HCT116 (cell line): ENCODE measurements around the gene CHST14.

Source experiments
- ELF1 ChIP-seq: IDR thresholded peaks from 2 replicates; pipeline ENCODE4 v1.6.1; 2012; ENCODE audit warnings: low read depth, borderline replicate concordance
- EZH2 ChIP-seq: fragments of 200-600 bp; sonication (generic); IDR thresholded peaks from 2 replicates; pipeline ENCODE4 v1.6.1; 2017; ENCODE audit warnings: antibody characterized with exemption, mixed run types
- JUND ChIP-seq: IDR thresholded peaks from 2 replicates; pipeline ENCODE4 v1.6.1; 2012
- POLR2A ChIP-seq: IDR thresholded peaks from 2 replicates; pipeline ENCODE4 v1.7.0; 2011; ENCODE audit warnings: borderline replicate concordance; ENCODE audit not compliant: insufficient read depth, insufficient read length; ENCODE audit errors: extremely low read depth
- POLR2AphosphoS5 ChIP-seq: IDR thresholded peaks from 2 replicates; pipeline ENCODE4 v1.6.1; 2011; ENCODE audit warnings: mild to moderate bottlenecking, low read depth, low read length, moderate library complexity
- RAD21 ChIP-seq: IDR thresholded peaks from 2 replicates; pipeline ENCODE4 v1.6.1; 2012; ENCODE audit warnings: low read depth, mild to moderate bottlenecking
- SIN3A ChIP-seq: IDR thresholded peaks from 2 replicates; pipeline ENCODE4 v1.6.1; 2012; ENCODE audit warnings: low read depth
- ZFX ChIP-seq: fragments of 450-650 bp; IDR thresholded peaks from 2 replicates; pipeline ENCODE4 v1.6.1; 2017
- TF ChIP-seq, protein P1 (sequence below): IDR thresholded peaks from 2 replicates; pipeline ENCODE4 v1.6.1; 2012
- TF ChIP-seq, protein P2 (sequence below), 3 experiments: fragments of 200-600 bp in 1 of 3; sonication (generic) in 1 of 3; IDR thresholded peaks in 2 of 3; conservative IDR thresholded peaks in 1 of 3; 2 replicates each; pipeline ENCODE4 v1.5.1; 2012 to 2017; ENCODE audit warnings: low read depth in 2 of 3, low read length in 2 of 3, antibody characterized with exemption in 1 of 3, borderline replicate concordance in 1 of 3, control low read depth in 1 of 3, mild to moderate bottlenecking in 1 of 3, mixed read lengths in 1 of 3, mixed run types in 1 of 3, moderate library complexity in 1 of 3; ENCODE audit not compliant: insufficient read depth in 1 of 3
- TF ChIP-seq, protein P3 (sequence below): IDR thresholded peaks from 2 replicates; pipeline ENCODE4 v1.6.1; 2012; ENCODE audit warnings: low read depth
- TF ChIP-seq, protein P4 (sequence below): IDR thresholded peaks from 2 replicates; pipeline ENCODE4 v1.6.1; 2012

DNA sequence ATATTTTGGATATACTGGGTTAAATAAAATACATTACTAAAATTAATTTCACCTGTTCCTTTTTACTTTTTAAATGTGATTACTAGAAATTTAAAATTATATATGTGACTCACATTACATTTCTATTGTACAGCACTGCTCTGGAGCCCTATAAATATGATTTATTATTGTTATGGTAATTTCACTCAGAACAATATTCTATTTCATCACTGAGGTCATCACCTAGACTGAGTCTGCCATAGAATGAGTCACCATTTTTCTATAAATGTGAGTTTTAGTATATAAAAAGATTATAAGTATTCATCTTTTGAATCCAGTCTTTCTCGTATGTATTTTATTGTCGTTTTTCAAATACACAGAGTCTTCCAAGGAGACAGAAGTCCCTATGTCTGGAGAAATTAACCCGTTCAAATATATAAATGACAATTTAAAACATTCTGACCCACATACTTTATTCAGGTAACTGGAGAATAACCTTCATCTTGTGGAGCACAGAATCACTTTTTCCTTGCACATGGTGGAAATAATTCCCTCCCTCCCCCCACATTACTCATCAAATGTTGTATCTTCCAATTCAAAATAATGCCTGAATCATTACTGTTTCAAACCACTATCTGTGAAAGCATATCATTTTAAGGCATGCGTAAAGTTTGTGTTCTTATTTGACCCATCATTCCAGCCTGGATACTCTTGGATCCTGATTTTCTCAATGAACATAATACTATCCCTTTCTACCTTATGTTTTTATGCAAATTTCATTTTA, 30.0 kb downstream of the CHST14 start:
- TF ChIP-seq, protein P1, sequence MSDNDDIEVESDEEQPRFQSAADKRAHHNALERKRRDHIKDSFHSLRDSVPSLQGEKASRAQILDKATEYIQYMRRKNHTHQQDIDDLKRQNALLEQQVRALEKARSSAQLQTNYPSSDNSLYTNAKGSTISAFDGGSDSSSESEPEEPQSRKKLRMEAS: no peak
- TF ChIP-seq EZH2 (no peak), POLR2A (no peak), POLR2AphosphoS5 (no peak), ELF1 (no peak), JUND (no peak), RAD21 (no peak), ZFX (no peak), SIN3A (no peak)
- TF ChIP-seq, protein P2, sequence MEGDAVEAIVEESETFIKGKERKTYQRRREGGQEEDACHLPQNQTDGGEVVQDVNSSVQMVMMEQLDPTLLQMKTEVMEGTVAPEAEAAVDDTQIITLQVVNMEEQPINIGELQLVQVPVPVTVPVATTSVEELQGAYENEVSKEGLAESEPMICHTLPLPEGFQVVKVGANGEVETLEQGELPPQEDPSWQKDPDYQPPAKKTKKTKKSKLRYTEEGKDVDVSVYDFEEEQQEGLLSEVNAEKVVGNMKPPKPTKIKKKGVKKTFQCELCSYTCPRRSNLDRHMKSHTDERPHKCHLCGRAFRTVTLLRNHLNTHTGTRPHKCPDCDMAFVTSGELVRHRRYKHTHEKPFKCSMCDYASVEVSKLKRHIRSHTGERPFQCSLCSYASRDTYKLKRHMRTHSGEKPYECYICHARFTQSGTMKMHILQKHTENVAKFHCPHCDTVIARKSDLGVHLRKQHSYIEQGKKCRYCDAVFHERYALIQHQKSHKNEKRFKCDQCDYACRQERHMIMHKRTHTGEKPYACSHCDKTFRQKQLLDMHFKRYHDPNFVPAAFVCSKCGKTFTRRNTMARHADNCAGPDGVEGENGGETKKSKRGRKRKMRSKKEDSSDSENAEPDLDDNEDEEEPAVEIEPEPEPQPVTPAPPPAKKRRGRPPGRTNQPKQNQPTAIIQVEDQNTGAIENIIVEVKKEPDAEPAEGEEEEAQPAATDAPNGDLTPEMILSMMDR (IDR thresholded peaks at IDR 0.05 in 2 of 3, conservative IDR thresholded peaks at IDR 0.05 in 1 of 3; ENCODE audit: borderline replicate concordance in 1 of 3, insufficient read depth in 1 of 3, low read depth in 2 of 3, low read length in 2 of 3): no peak
- TF ChIP-seq, protein P3, sequence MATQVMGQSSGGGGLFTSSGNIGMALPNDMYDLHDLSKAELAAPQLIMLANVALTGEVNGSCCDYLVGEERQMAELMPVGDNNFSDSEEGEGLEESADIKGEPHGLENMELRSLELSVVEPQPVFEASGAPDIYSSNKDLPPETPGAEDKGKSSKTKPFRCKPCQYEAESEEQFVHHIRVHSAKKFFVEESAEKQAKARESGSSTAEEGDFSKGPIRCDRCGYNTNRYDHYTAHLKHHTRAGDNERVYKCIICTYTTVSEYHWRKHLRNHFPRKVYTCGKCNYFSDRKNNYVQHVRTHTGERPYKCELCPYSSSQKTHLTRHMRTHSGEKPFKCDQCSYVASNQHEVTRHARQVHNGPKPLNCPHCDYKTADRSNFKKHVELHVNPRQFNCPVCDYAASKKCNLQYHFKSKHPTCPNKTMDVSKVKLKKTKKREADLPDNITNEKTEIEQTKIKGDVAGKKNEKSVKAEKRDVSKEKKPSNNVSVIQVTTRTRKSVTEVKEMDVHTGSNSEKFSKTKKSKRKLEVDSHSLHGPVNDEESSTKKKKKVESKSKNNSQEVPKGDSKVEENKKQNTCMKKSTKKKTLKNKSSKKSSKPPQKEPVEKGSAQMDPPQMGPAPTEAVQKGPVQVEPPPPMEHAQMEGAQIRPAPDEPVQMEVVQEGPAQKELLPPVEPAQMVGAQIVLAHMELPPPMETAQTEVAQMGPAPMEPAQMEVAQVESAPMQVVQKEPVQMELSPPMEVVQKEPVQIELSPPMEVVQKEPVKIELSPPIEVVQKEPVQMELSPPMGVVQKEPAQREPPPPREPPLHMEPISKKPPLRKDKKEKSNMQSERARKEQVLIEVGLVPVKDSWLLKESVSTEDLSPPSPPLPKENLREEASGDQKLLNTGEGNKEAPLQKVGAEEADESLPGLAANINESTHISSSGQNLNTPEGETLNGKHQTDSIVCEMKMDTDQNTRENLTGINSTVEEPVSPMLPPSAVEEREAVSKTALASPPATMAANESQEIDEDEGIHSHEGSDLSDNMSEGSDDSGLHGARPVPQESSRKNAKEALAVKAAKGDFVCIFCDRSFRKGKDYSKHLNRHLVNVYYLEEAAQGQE: no peak
- TF ChIP-seq, protein P4, sequence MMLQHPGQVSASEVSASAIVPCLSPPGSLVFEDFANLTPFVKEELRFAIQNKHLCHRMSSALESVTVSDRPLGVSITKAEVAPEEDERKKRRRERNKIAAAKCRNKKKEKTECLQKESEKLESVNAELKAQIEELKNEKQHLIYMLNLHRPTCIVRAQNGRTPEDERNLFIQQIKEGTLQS: no peak
